CD4-positive, alpha-beta T cell treated with Interleukin-12 subunit alpha and Interleukin-12 subunit beta, for 1 hour (primary cell): ENCODE results near the gene PDLIM1.

Experiments used
- DNase-seq: peaks from one replicate; pipeline ENCODE4 v3.0.0-alpha.2; 2020

PDLIM1 gene

GRCh38 chr10:95314192-95314918, 23.6 kb upstream of the PDLIM1 start:
- DNase-seq: no peak

DNA sequence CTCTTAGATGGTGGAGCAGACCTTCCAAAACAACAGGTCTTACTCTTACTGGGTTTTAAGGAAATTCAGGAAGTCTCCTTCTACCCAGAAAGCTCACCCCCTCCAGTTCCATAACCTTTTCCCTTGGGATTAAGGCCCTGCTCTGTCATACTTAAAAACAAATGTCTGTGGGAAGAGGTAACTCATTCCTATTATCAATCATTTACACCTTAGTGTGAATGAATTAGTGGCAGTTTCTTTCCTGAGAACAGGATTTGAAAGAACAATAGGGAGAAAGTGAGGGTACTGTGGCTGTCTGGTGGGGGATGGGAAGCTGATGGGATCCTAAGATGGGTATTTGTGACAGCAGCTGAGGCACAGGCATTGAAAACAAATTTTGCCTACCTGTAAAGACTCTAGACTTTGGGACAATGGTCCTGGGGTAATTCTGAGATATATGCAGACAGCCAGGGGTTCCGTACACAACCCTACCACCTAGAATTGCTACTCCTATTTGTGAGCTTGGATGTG, 22.2 kb upstream of the PDLIM1 start:
- DNase-seq: no peak

GRCh38 chr10:95312257-95312656, 21.5 kb upstream of the PDLIM1 start:
- no peak for DNase-seq

DNA sequence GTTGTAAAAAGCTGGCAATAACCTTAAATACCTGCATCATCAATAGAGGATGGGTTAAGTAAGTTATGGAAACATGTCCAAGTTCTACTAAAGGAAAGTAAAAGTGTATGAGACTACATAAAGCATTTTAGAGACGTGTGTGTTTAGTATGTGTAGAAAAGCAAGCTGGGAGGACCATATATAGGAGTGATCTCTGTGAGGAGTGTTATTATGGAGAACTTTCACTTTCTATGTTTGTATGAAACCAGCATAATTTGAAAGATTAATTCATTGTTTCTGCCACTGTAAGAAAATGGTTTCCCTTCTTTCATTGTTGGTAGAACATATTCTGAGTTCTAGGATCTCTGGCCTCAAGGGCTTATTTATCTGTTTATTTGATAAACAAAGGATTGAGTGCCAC, 19.2 kb upstream of the PDLIM1 start:
- DNase-seq: no peak

DNA sequence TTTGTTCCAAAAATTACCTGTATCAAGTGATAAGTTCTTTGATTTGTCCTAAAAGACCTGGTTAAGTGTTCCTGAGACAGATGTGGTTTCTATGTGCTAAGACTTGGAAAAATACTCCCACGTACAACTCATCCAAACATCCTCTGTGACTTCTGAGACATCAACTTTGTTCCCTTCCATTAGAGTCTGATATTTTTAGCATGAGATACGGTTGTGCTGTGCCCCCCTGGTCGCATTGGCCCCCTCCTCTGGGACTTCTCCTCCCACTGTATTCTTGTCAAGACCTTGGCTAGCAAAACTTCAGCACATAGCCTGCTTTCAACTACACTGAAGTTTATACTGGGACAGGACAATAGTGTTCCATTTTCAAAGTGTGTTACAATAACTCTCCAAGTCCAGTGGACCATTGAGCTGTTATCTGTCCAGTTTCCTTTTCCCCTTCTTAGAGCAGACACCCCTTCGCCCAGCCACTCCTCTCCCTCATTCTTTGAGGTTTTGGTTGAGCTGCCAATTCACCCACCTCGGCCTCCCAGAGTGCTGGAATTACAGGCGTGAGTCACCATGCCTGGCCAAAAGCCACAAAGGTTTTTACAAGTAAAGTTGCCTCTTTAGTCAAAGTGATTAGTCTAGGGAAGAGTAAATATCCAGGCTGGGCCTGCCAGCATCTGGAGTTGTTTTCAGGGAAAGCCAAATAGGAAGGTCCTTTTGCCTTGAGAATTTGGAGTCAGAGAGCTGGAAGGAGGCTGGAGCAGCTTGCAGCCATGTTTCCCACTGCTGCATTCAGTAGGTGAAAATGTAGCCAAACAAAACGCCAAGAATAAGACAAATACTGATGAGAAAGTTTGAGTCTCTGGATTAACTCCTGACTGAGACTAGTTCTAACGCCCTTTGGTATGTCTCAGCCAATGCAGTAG, 17.8 kb upstream of the PDLIM1 start:
- DNase-seq: no peak

DNA sequence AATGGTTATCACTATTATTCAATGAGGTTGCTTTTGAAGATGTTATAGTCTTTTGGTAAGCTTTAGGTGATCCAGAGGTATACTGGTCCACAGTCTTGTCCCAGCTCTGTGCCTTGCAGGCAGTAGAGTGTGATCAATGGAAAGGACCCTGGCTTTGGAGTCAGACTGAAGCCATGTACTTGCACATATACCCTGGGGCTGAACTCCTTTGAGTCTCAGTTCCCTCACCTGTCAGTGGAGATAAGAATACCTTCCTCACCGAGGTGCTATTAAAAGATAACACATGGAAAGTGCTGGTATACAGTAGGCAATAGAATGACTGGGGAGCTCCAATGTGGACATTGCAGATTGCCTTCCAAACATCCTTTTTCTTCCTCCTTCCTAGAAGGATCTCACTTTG, 16.0 kb upstream of the PDLIM1 start:
- no peak for DNase-seq

DNA sequence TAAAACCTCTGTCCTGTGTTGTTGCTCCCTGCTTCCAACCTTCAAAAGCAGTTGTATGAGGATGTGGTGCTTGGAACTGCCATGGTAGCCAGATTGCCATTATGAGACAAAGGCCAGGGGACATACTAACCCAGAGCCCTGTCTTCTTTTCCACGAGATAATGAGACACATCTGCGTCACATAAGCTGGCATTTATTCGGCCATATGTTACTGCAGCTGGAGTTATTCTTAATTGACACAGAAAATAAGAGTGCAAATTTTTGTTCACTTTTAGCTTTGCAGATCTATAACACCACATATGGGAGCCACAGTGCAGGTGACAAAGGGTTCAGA, 15.5 kb upstream of the PDLIM1 start:
- DNase-seq: no peak

DNA sequence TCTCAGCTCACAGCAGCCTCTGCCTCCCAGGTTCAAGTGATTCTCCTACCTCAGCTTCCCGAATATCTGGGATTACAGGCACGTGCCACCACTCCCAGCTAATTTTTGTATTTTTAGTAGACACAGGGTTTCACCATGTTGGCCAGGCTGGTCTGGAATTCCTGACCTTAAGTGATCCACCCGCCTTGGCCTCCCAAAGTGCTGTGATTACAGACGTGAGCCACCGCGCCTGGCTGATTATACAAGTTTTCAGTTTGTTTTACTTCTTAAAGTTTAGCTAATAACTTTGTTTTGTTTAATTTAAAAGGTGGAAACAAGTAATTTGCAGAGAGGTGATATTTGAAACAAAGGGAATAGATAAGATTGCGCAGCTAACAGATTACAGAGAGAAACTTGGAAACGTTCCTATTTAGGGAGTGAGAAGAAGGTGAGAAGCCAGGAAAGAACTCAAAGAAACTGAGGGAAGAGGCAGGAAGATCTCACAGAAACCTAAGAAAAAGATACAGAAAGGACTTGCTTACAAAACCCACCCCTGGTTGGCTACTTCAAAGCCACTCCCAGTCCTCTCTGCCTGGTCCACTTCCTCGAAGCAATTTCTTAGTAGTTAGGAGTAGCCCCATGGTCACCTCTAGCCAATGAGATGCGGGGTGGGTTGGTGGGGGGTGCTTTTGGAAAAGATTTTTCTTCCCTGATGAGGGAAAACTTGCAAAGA, 15.0 kb upstream of the PDLIM1 start:
- DNase-seq: no peak

- DNase-seq: no peak
Measured at GRCh38 chr10:95304976-95305375, 14.2 kb upstream of the PDLIM1 start.

- no peak for DNase-seq
Measured at GRCh38 chr10:95304463-95304862, 13.7 kb upstream of the PDLIM1 start.

- DNase-seq: no peak
Measured at GRCh38 chr10:95303950-95304349, 13.1 kb upstream of the PDLIM1 start.

- DNase-seq: no peak
Measured at GRCh38 chr10:95303535-95303934, 12.7 kb upstream of the PDLIM1 start.

DNA sequence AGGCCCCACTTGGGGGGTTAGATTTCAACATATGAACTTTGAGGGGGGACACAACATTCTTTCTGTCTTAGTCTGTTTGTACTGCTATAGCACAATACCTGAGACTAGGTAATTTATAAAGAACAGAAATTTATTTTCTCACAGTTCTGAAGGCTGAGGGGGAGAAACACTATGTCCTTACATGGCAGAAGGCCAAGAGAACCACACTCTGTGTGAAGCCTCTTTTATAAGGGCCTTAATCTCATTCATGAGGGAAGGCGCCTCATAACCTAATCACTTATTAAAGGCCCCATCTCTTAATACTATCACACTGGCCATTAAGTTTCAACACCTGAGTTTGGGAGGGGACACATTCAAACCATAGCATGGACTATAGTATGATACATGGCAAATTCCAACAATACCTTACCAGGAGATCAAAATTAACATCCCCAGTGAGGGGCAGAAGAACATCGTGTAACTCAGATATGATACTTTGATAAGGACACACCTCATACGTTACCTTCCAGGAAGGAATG, 9.3 kb upstream of the PDLIM1 start:
- DNase-seq: no peak

GRCh38 chr10:95297402-95297801, 6.6 kb upstream of the PDLIM1 start:
- DNase-seq: no peak

DNA sequence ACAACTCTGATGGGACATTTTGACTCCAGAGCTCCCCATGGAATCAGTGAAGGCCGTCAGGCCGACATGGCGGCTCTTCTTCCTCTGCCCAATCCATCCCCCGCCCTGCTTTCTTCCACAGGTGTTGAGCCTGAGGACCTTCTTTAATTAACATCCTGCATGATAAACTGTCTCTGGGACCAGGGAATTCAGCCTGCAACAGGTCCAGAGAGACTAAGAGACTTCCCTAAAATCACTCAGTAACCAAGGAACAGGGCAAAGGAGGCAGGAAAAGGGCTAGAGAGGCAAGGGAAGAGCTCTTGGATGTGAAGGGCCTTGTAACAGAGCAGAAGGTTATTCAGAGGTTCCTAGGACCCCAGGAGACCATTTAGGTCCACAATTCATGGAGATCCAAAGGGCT, 6.0 kb upstream of the PDLIM1 start:
- no peak for DNase-seq

DNA sequence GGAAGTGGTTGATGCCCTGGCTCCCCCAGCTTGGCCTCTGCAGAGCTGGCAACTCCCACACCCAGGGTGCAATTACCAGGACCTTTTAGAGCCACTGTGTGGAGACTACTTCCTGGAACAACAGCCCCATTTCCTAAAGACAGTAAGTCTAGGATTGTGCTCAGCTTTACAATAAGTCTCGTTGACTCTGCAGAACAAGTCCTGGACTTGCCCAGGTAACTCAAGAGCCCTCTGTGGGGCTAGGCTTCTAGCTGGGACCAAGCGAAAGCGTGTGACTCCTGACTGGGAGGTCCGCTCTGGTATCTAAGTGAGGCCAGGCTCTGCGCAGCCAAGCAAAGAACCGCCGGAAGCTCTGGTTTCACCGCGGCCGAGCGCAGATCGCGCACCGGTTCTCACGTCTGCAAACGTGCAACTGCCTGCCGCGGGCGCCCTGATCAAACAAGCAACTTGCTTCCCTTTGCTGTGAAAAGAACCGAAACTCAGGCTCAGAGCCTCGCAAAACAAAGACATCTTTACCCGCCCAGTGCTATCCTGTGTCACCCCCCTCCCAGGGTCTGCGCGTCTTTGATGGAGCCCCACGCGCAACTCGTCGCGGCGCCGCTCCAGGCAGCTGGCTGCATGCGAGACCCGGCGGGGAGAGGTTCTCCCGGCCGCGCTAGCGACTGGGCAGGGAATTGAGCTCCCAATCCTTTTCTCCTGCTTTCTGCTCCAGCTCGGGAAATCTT, 4.4 kb upstream of the PDLIM1 start:
- peak; percentile 39 for DNase-seq

- DNase-seq: no peak
Measured at GRCh38 chr10:95293631-95294030, 2.8 kb upstream of the PDLIM1 start.

GRCh38 chr10:95291365-95292039, 699 bp upstream of the PDLIM1 start:
- no peak for DNase-seq

GRCh38 chr10:95289921-95290421, 832 bp downstream of the PDLIM1 start:
- no peak for DNase-seq

GRCh38 chr10:95289003-95289920, 1.5 kb downstream of the PDLIM1 start:
- DNase-seq: no peak

DNA sequence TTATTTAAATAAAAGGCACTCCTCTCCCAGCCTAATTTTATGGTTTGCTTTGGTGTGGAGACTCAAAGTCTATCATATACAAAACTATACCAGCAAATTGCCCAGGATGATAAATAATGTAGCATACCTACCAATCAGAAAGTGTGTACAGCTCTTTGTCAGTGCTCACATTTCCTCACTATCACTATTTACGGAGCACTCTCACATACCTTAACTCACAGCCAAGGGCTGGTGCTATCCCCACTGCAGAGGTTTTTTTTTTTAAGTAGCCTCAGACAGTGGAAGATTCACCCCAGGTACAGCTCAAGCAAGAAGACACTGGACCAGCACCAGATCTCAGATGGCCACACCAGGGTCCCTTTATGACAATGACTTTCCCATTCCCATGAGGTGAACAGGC, 2.5 kb downstream of the PDLIM1 start:
- DNase-seq: no peak
